ENCODE data around the gene FMNL1. TPM values are rescaled to one million over a fixed set of nuclear protein-coding genes. Genes with fewer than 3 reads are reported as not detected.

The FMNL1 gene
- total RNA-seq, 1 donor from 2014 or later, result 3.1 TPM

- Histone ChIP-seq H3K9me3 (ENCODE audit: control insufficient read depth in 3 of 3, low read length in 3 of 3) (no peaks in the 10 kb centered on the region), H3K36me3 (ENCODE audit: control insufficient read depth in 3 of 3, insufficient read depth in 3 of 3, low read length in 3 of 3) (no peaks in the 10 kb centered on the region), H3K4me1 (ENCODE audit: control insufficient read depth in 3 of 3, insufficient read depth in 3 of 3, low read length in 3 of 3) (peaks cover 27 to 45% (median 30%) of the 10 kb centered on the region in 3 donors), H3K4me3 (ENCODE audit: low read length in 3 of 3) (peak overlapping the region; percentile 48 to 54 (median 51)), H3K27ac (ENCODE audit: low read depth, low read length) (peak overlapping the region; percentile 25), H3K9ac (ENCODE audit: low read depth in 1 of 3, low read length in 3 of 3) (peak overlapping the region in 2 of 3 donors; percentile 38 to 50), H3K27me3 (ENCODE audit: control insufficient read depth in 3 of 3, insufficient read depth in 3 of 3, low read length in 3 of 3) (peaks cover 0 to 12% (median 0%) of the 10 kb centered on the region in 3 donors)
Measured at GRCh38 chr17:45222289-45222995, 757 bp downstream of the FMNL1 start.

- H3K4me1 ChIP-seq (ENCODE audit: control insufficient read depth in 3 of 3, insufficient read depth in 3 of 3, low read length in 3 of 3), result peaks cover 33 to 51% (median 36%) of the 10 kb centered on the region in 3 donors
- H3K27ac ChIP-seq (ENCODE audit: low read depth, low read length), result peak overlapping the region; percentile 25
- H3K27me3 ChIP-seq (ENCODE audit: control insufficient read depth in 3 of 3, insufficient read depth in 3 of 3, low read length in 3 of 3), result peaks cover 0 to 12% (median 0%) of the 10 kb centered on the region in 3 donors
- H3K4me3 ChIP-seq (ENCODE audit: low read length in 3 of 3), result peak overlapping the region; percentile 35 to 51 (median 48)
- no peaks in the 10 kb centered on the region for H3K36me3 ChIP-seq (ENCODE audit: control insufficient read depth in 3 of 3, insufficient read depth in 3 of 3, low read length in 3 of 3)
- H3K9ac ChIP-seq (ENCODE audit: low read depth in 1 of 3, low read length in 3 of 3), result peak overlapping the region in 1 of 3 donors; percentile 38
- H3K9me3 ChIP-seq (ENCODE audit: control insufficient read depth in 3 of 3, low read length in 3 of 3), result no peaks in the 10 kb centered on the region
Measured at GRCh38 chr17:45222996-45223538, 1.4 kb downstream of the FMNL1 start.

- H3K9ac ChIP-seq (ENCODE audit: low read depth in 1 of 3, low read length in 3 of 3), result peak overlapping the region in 1 of 3 donors; percentile 3
- H3K36me3 ChIP-seq (ENCODE audit: control insufficient read depth in 3 of 3, insufficient read depth in 3 of 3, low read length in 3 of 3), result no peaks in the 10 kb centered on the region
- no peaks in the 10 kb centered on the region for H3K9me3 ChIP-seq (ENCODE audit: control insufficient read depth in 3 of 3, low read length in 3 of 3)
- peaks cover 0 to 12% (median 0%) of the 10 kb centered on the region in 3 donors for H3K27me3 ChIP-seq (ENCODE audit: control insufficient read depth in 3 of 3, insufficient read depth in 3 of 3, low read length in 3 of 3)
- H3K4me1 ChIP-seq (ENCODE audit: control insufficient read depth in 3 of 3, insufficient read depth in 3 of 3, low read length in 3 of 3), result peaks cover 41 to 59% (median 44%) of the 10 kb centered on the region in 3 donors
- peak overlapping the region in 2 of 3 donors; percentile 22 to 30 for H3K4me3 ChIP-seq (ENCODE audit: low read length in 3 of 3)
- no peak overlapping the region for H3K27ac ChIP-seq (ENCODE audit: low read depth, low read length)
Measured at GRCh38 chr17:45223539-45224528, 2.1 kb downstream of the FMNL1 start.

DNA sequence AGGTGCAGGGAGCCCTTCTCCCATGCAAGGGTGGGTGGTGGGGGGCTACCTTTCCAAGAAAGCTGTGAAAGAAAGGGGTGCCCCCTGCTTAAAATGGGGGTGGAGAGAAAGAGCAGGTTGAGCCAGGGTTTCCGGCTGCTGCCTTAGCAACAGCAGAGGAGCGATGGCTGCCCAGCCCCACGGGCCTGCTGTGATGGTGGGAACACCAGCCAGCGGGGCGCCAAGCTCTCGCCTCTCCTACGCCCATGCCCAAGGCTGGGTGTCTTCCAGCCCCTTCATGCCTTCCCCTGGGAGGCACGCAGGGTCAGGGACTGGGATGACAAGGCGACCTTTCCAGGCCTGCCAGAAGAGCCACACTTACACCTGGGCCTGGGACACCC is 3.0 kb downstream of the FMNL1 start:
- peaks cover 0 to 12% (median 0%) of the 10 kb centered on the region in 3 donors for H3K27me3 ChIP-seq (ENCODE audit: control insufficient read depth in 3 of 3, insufficient read depth in 3 of 3, low read length in 3 of 3)
- no peak overlapping the region for H3K27ac ChIP-seq (ENCODE audit: low read depth, low read length)
- peak overlapping the region in 1 of 3 donors; percentile 20 for H3K4me3 ChIP-seq (ENCODE audit: low read length in 3 of 3)
- H3K9ac ChIP-seq (ENCODE audit: low read depth in 1 of 3, low read length in 3 of 3), result peak overlapping the region in 1 of 3 donors; percentile 2
- H3K9me3 ChIP-seq (ENCODE audit: control insufficient read depth in 3 of 3, low read length in 3 of 3), result no peaks in the 10 kb centered on the region
- H3K4me1 ChIP-seq (ENCODE audit: control insufficient read depth in 3 of 3, insufficient read depth in 3 of 3, low read length in 3 of 3), result peaks cover 43 to 67% (median 47%) of the 10 kb centered on the region in 3 donors
- no peaks in the 10 kb centered on the region for H3K36me3 ChIP-seq (ENCODE audit: control insufficient read depth in 3 of 3, insufficient read depth in 3 of 3, low read length in 3 of 3)

DNA sequence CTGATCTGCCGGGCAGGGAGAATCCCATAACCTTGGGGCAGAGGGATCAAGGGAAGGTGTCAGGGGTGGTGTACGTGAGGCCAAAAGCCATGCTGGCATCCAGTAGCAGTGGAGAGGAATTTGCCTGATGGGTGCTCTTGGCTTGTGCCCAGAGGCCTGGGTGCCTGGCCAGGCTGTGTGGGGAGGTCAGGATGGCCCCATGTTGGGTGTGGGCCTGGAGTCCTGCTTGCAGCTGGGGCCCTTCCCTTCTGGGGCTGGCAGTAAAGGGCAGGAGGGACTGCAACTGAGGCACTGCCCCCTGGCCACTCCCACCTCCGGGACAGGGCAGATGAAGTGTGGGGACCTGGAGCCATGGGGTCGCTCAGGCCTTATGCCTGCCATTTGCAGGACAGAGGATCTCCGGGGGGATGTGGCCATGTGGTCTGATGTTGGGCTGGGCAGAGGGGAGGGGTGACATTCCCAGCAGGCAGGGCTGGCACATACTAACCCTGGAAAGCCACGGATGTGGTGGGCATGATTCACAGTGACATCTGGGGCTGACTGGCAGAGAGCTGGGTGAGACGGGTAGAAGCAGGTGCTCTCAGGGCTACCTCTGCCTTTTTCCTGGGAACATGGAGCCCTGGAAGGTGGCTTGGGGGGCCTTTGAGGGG is 3.5 kb downstream of the FMNL1 start:
- H3K27ac ChIP-seq (ENCODE audit: low read depth, low read length), result peak overlapping the region; percentile 40
- no peaks in the 10 kb centered on the region for H3K36me3 ChIP-seq (ENCODE audit: control insufficient read depth in 3 of 3, insufficient read depth in 3 of 3, low read length in 3 of 3)
- H3K4me3 ChIP-seq (ENCODE audit: low read length in 3 of 3), result no peak overlapping the region
- H3K9me3 ChIP-seq (ENCODE audit: control insufficient read depth in 3 of 3, low read length in 3 of 3), result no peaks in the 10 kb centered on the region
- H3K27me3 ChIP-seq (ENCODE audit: control insufficient read depth in 3 of 3, insufficient read depth in 3 of 3, low read length in 3 of 3), result peaks cover 0 to 12% (median 0%) of the 10 kb centered on the region in 3 donors
- peak overlapping the region; percentile 40 to 47 (median 45) for H3K9ac ChIP-seq (ENCODE audit: low read depth in 1 of 3, low read length in 3 of 3)
- peaks cover 48 to 72% (median 52%) of the 10 kb centered on the region in 3 donors for H3K4me1 ChIP-seq (ENCODE audit: control insufficient read depth in 3 of 3, insufficient read depth in 3 of 3, low read length in 3 of 3)

DNA sequence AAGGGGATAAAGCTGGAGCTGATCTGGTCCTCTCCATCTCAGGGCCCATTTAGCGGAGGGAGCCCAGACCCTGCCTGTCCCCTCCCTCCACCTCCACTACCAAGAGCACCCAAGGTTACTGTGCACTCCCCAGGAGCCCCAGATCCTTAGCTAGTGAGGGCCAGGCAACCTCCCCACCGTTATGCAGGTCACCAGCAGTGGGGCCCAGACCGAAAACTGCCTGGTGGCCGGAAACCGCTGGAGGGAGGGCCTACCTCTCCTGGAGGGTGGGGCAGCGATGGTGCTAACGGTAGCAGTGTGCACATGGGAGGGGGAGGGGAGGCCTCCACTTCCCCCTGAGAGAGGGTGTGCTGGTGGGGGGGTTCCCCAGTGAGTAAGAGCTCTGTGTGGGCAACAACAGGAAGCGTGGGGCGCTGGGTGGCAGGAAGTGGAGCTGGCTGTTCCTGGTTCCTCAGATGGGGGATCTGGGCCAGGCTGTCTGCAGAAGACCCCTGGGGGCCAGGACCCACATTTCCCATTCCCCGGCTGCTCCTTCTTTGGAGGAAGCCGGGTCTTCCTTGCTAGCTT is 4.4 kb downstream of the FMNL1 start:
- Histone ChIP-seq H3K4me1 (ENCODE audit: control insufficient read depth in 3 of 3, insufficient read depth in 3 of 3, low read length in 3 of 3) (peaks cover 55 to 75% (median 59%) of the 10 kb centered on the region in 3 donors), H3K27ac (ENCODE audit: low read depth, low read length) (peak overlapping the region; percentile 84), H3K36me3 (ENCODE audit: control insufficient read depth in 3 of 3, insufficient read depth in 3 of 3, low read length in 3 of 3) (no peaks in the 10 kb centered on the region), H3K9me3 (ENCODE audit: control insufficient read depth in 3 of 3, low read length in 3 of 3) (no peaks in the 10 kb centered on the region), H3K4me3 (ENCODE audit: low read length in 3 of 3) (no peak overlapping the region), H3K27me3 (ENCODE audit: control insufficient read depth in 3 of 3, insufficient read depth in 3 of 3, low read length in 3 of 3) (peaks cover 0 to 7% (median 0%) of the 10 kb centered on the region in 3 donors), H3K9ac (ENCODE audit: low read depth in 1 of 3, low read length in 3 of 3) (peak overlapping the region in 2 of 3 donors; percentile 8 to 50)

GRCh38 chr17:45226576-45226975 is 4.9 kb downstream of the FMNL1 start:
- peak overlapping the region; percentile 84 for H3K27ac ChIP-seq (ENCODE audit: low read depth, low read length)
- H3K9ac ChIP-seq (ENCODE audit: low read depth in 1 of 3, low read length in 3 of 3), result peak overlapping the region in 2 of 3 donors; percentile 33 to 50
- H3K9me3 ChIP-seq (ENCODE audit: control insufficient read depth in 3 of 3, low read length in 3 of 3), result no peaks in the 10 kb centered on the region
- peaks cover 0 to 4% (median 0%) of the 10 kb centered on the region in 3 donors for H3K27me3 ChIP-seq (ENCODE audit: control insufficient read depth in 3 of 3, insufficient read depth in 3 of 3, low read length in 3 of 3)
- peak overlapping the region in 1 of 3 donors; percentile 1 for H3K4me3 ChIP-seq (ENCODE audit: low read length in 3 of 3)
- H3K4me1 ChIP-seq (ENCODE audit: control insufficient read depth in 3 of 3, insufficient read depth in 3 of 3, low read length in 3 of 3), result peaks cover 56 to 72% (median 59%) of the 10 kb centered on the region in 3 donors
- no peaks in the 10 kb centered on the region for H3K36me3 ChIP-seq (ENCODE audit: control insufficient read depth in 3 of 3, insufficient read depth in 3 of 3, low read length in 3 of 3)

GRCh38 chr17:45227101-45227925 is 5.6 kb downstream of the FMNL1 start:
- Histone ChIP-seq H3K4me1 (ENCODE audit: control insufficient read depth in 3 of 3, insufficient read depth in 3 of 3, low read length in 3 of 3) (peaks cover 56 to 72% (median 59%) of the 10 kb centered on the region in 3 donors), H3K36me3 (ENCODE audit: control insufficient read depth in 3 of 3, insufficient read depth in 3 of 3, low read length in 3 of 3) (no peaks in the 10 kb centered on the region), H3K27me3 (ENCODE audit: control insufficient read depth in 3 of 3, insufficient read depth in 3 of 3, low read length in 3 of 3) (peaks cover 0 to 2% (median 0%) of the 10 kb centered on the region in 3 donors), H3K9ac (ENCODE audit: low read depth in 1 of 3, low read length in 3 of 3) (peak overlapping the region in 2 of 3 donors; percentile 42 to 72), H3K4me3 (ENCODE audit: low read length in 3 of 3) (peak overlapping the region; percentile 1 to 46 (median 29)), H3K9me3 (ENCODE audit: control insufficient read depth in 3 of 3, low read length in 3 of 3) (no peaks in the 10 kb centered on the region), H3K27ac (ENCODE audit: low read depth, low read length) (peak overlapping the region; percentile 84)

Data from skeletal muscle tissue (tissue), 4 donors.